Fibroblast of lung (primary cell): ENCODE results near the gene VRK2.

Source experiments
- EZH2 ChIP-seq: IDR thresholded peaks from 2 replicates; pipeline ENCODE4 v1.5.1; 2012; ENCODE audit warnings: low read length, control low read depth, mild to moderate bottlenecking; ENCODE audit errors: missing control alignments
- TF ChIP-seq, protein P1 (sequence below), 2 donors: IDR thresholded peaks in 1 of 2; conservative IDR thresholded peaks in 1 of 2; 1 replicate in 1 of 2; 2 replicates in 1 of 2; pipeline ENCODE4 v1.5.1; 2011 to 2012; ENCODE audit warnings: low read length in 2 of 2, control low read depth in 1 of 2, inconsistent platforms in 1 of 2, low read depth in 1 of 2, mild to moderate bottlenecking in 1 of 2

DNA sequence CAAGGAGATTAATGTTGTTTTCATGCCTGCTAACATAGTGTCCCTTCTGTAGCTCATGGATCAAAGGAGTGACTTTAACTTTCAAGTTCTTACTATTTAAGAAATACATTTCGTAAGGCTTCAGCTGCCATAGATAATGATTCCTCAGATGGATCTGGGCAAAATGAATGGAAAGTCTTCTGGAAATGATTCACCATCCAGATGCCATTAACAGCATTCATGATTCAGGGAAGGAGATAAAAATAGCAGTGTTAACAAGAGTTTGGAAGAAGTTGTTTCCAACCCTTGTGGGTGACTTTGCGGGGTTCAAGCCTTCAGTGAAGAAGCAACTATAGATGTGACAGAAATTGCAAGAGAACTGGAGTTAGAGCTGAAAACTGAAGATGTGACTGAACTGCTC lies 17.0 kb downstream of the VRK2 start:
- TF ChIP-seq, protein P1, sequence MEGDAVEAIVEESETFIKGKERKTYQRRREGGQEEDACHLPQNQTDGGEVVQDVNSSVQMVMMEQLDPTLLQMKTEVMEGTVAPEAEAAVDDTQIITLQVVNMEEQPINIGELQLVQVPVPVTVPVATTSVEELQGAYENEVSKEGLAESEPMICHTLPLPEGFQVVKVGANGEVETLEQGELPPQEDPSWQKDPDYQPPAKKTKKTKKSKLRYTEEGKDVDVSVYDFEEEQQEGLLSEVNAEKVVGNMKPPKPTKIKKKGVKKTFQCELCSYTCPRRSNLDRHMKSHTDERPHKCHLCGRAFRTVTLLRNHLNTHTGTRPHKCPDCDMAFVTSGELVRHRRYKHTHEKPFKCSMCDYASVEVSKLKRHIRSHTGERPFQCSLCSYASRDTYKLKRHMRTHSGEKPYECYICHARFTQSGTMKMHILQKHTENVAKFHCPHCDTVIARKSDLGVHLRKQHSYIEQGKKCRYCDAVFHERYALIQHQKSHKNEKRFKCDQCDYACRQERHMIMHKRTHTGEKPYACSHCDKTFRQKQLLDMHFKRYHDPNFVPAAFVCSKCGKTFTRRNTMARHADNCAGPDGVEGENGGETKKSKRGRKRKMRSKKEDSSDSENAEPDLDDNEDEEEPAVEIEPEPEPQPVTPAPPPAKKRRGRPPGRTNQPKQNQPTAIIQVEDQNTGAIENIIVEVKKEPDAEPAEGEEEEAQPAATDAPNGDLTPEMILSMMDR (conservative IDR thresholded peaks at IDR 0.05 in 1 of 2, IDR thresholded peaks at IDR 0.05 in 1 of 2; ENCODE audit: low read depth in 1 of 2, low read length in 2 of 2): no peak
- no peak for TF ChIP-seq EZH2
